Measurements from ENCODE around the gene CPNE2.
A peak's percentile ranks its signal among the peaks of the same experiment; 100 is the strongest.

Gene CPNE2

DNA sequence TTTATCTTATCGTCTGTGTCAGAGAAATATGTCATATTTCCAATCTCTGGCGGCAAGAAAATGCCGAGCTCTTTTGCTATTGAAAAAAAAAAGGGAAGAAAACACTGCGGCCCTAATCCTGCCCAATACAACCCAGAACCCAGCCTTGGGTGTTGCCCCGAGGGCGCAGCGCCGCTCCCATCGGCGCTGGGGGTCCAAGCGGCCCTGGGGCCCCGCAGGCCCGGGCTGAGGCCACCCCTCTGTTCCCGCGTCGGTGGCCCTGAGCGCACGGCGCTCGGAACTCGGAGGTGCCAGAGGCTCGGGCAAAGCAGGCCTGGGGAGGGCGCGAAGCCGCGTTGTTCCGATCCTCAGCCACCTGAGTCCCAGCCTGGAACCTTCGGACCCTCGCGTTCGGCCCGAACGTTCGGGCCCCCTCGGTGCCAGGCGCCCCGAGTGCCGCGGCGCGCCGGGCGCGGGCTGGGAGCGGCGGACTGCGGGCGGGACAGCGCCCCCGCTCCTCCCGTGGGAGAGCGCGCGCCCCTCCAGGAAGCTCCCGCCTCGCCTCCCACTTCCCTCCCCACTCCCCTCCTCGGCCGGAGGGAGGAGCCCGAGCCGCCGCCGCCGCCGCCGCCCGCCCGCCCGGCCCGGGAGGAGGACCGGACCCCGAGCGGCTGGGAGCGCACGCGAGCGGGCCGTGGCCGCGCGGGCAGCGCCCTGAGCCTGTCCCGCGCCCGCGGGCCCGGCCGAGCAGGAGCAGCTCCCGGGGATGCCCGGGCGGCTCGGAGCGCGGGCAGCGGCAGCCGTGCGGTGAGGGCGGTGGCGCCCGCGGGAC is at the start of gene CPNE2:
TSS of gene CPNE2 (plus strand) at position 609 of the 811 bp plus-strand sequence. CDS start 18,160 bp downstream, outside the sequence.
- TF ChIP-seq YY1 (IDR thresholded peaks at IDR 0.05; ENCODE audit: insufficient read depth, insufficient read length) (no peak), SUZ12 (IDR thresholded peaks at IDR 0.05; ENCODE audit: extremely low read depth, insufficient read depth, insufficient read length) (no peak), ZNF274 (IDR thresholded peaks at IDR 0.05; ENCODE audit: low read depth, low read length) (no peak)
- peaks cover 18% of the 10 kb centered on the region for H3K4me1 ChIP-seq (ENCODE audit: insufficient read depth, insufficient read length)

DNA sequence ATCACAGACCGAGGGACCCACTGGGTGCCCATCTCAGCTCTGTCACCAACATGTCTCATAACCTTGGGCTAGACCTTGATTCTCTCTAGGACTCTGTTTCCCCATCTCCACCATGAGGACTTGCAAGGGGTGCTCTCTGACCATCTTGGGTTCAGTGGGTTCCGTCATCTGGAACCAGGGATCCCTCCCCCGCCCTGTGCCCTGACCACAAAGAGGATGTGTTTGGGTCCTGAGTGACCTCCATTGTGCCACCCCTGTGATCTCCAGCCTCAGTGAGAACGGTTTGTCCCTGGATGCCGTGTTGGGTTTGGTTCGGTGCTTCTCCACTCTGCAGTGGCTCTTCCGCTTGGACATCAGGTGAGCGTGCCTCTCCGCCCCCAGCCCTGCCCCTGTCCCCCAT is 49.1 kb upstream of the CPNE2 start:
- TF ChIP-seq ZNF274 (IDR thresholded peaks at IDR 0.05; ENCODE audit: low read depth, low read length) (no peak), YY1 (IDR thresholded peaks at IDR 0.05; ENCODE audit: insufficient read depth, insufficient read length) (no peak), SUZ12 (IDR thresholded peaks at IDR 0.05; ENCODE audit: extremely low read depth, insufficient read depth, insufficient read length) (no peak)
- no peak for DNase-seq (ENCODE audit: low read depth, low spot score)
- Histone ChIP-seq H3K9ac (ENCODE audit: insufficient read length, low read depth) (no peak overlapping the region), H3K9me3 (ENCODE audit: insufficient read depth, low read length) (no peaks in the 10 kb centered on the region), H3K4me1 (ENCODE audit: insufficient read depth, insufficient read length) (peaks cover 6% of the 10 kb centered on the region), H3K27me3 (ENCODE audit: insufficient read depth, insufficient read length) (no peaks in the 10 kb centered on the region), H3K4me3 (ENCODE audit: insufficient read length, low read depth) (no peak overlapping the region), H3K36me3 (ENCODE audit: insufficient read depth, insufficient read length, low read length) (no peaks in the 10 kb centered on the region)

More for the DNA sequence above, at the start of gene CPNE2:
- Histone ChIP-seq H3K9ac (ENCODE audit: insufficient read length, low read depth) (peak within 1 kb of the TSS; percentile 94), H3K4me3 (ENCODE audit: insufficient read length, low read depth) (peak within 1 kb of the TSS; percentile 76), H3K27me3 (ENCODE audit: insufficient read depth, insufficient read length) (no peaks in the 10 kb centered on the region), H3K9me3 (ENCODE audit: insufficient read depth, low read length) (no peaks in the 10 kb centered on the region), H3K36me3 (ENCODE audit: insufficient read depth, insufficient read length, low read length) (peaks cover 21% of the 10 kb centered on the region)
- no peak for DNase-seq (ENCODE audit: low read depth, low spot score)

DNA sequence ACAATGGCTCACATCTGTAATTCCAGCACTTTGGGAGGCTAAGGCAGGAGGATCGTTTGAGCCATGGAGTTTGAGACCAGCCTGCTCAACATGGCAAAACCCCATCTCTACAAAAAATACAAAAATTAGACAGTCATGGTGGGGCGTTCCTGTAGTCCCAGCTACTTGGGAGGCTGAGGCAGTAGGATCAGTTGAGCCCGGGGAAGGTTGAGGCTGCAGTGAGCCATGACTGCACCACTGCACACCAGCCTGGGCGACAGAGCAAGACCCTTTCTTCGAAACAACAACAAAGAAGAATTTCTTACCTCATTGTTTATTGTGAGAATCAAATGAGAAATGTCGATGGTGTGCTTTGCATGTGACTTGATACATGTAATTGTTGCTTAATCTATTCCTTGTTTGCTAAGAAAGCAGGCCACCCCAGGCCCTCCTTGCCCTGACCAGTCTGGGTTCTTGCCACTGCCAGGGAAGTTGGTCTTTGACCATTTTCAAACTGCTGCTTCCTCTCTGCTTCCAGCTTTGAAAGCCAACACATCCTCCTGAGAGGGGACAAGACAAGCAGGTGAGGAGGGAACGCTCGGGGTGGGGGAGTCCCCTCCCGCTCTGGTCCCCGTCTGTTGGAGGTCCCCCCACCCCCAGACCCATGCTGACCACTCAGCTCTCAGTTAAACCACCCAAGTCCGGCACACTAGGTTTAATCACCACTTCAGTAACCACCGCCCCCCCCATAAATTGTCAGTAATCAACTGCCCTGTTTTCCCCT is 47.3 kb upstream of the CPNE2 start:
- Histone ChIP-seq H3K4me3 (ENCODE audit: insufficient read length, low read depth) (no peak overlapping the region), H3K27me3 (ENCODE audit: insufficient read depth, insufficient read length) (no peaks in the 10 kb centered on the region), H3K9ac (ENCODE audit: insufficient read length, low read depth) (no peak overlapping the region), H3K36me3 (ENCODE audit: insufficient read depth, insufficient read length, low read length) (no peaks in the 10 kb centered on the region), H3K9me3 (ENCODE audit: insufficient read depth, low read length) (no peaks in the 10 kb centered on the region), H3K4me1 (ENCODE audit: insufficient read depth, insufficient read length) (peaks cover 8% of the 10 kb centered on the region)
- no peak for TF ChIP-seq SUZ12 (IDR thresholded peaks at IDR 0.05; ENCODE audit: extremely low read depth, insufficient read depth, insufficient read length)
- TF ChIP-seq YY1 (IDR thresholded peaks at IDR 0.05; ENCODE audit: insufficient read depth, insufficient read length): no peak
- TF ChIP-seq ZNF274 (IDR thresholded peaks at IDR 0.05; ENCODE audit: low read depth, low read length): no peak
- no peak for DNase-seq (ENCODE audit: low read depth, low spot score)

DNA sequence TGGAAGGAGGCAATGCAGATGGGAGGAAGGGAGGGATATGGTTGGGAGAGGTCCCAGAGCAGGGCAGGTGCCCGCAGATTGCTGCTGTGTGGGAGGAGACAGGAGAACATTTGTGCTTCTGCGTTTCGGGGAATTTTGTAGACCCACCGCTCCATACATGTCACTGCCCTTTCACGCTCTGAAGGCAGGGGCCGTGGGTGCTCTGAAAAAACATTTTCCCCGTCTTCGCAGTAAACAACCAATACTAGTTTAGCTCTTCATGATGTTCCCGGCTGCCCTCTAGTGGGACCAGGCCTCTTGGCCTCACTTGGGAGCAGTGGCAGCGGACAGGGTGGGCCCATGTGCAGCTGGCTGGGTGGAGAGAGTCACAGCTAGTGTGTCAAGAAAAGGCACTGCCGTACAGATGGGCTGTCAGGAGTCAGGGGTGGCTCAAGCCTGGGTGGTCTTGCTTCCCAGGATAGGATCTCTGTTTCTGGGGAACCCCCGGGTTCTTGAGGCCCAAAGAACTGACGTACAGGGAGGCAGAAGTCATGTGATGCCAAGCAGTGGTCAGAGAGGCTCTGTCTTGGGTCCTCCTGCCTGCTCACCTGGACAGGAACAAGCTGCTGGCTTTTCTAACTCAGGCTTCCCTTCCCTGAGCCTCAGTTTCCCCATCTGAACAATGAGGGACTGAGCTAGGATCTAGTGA is 46.5 kb upstream of the CPNE2 start:
- H3K9ac ChIP-seq (ENCODE audit: insufficient read length, low read depth): no peak overlapping the region
- H3K27me3 ChIP-seq (ENCODE audit: insufficient read depth, insufficient read length): no peaks in the 10 kb centered on the region
- peaks cover 9% of the 10 kb centered on the region for H3K4me1 ChIP-seq (ENCODE audit: insufficient read depth, insufficient read length)
- peak; percentile 11 for DNase-seq (ENCODE audit: low read depth, low spot score)
- TF ChIP-seq YY1 (IDR thresholded peaks at IDR 0.05; ENCODE audit: insufficient read depth, insufficient read length) (no peak), SUZ12 (IDR thresholded peaks at IDR 0.05; ENCODE audit: extremely low read depth, insufficient read depth, insufficient read length) (no peak), ZNF274 (IDR thresholded peaks at IDR 0.05; ENCODE audit: low read depth, low read length) (no peak)
- no peak overlapping the region for H3K4me3 ChIP-seq (ENCODE audit: insufficient read length, low read depth)
- no peaks in the 10 kb centered on the region for H3K9me3 ChIP-seq (ENCODE audit: insufficient read depth, low read length)
- no peaks in the 10 kb centered on the region for H3K36me3 ChIP-seq (ENCODE audit: insufficient read depth, insufficient read length, low read length)

DNA sequence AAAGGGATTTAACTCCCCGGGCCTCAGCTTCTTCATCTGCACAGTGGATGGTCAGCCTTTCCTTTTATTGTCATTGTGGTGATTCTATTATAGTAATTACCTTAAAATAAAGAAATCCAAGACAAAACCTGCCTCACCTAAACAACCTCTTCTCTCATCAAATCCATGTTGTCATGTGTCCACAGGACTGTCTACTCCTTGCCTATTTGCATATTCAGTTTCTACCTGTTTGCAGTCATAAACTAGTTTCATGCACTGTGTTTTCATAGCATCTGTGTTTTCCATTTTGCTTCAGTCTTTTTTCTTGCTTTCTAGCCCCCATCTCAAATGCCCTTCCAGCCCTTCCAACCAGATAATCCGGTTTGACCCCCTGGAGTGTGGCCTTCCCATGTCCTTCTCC is 44.3 kb upstream of the CPNE2 start:
- Histone ChIP-seq H3K9ac (ENCODE audit: insufficient read length, low read depth) (no peak overlapping the region), H3K36me3 (ENCODE audit: insufficient read depth, insufficient read length, low read length) (no peaks in the 10 kb centered on the region)
- DNase-seq (ENCODE audit: low read depth, low spot score): no peak

DNA sequence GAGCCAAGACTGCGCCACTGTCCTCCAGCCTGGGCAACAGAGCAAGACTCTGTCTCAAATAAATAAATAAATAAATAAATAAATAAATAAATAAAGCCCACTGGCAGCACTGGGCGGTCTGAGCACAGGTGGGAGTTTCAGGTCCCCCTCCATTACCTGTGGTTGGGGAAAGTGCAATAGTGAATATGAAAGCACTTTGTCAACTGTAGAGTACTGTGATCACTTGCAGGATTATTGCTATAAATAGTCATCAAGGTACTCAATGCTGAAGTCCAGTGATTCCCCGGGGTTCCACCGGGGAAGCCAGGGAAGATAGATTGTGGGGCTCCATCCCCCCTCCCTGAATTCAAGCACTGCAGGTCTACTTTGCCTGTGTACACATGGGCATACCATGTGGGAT is 42.7 kb upstream of the CPNE2 start:
- H3K9ac ChIP-seq (ENCODE audit: insufficient read length, low read depth): no peak overlapping the region
- H3K27me3 ChIP-seq (ENCODE audit: insufficient read depth, insufficient read length): no peaks in the 10 kb centered on the region
- H3K36me3 ChIP-seq (ENCODE audit: insufficient read depth, insufficient read length, low read length): no peaks in the 10 kb centered on the region
- no peaks in the 10 kb centered on the region for H3K9me3 ChIP-seq (ENCODE audit: insufficient read depth, low read length)
- no peak overlapping the region for H3K4me3 ChIP-seq (ENCODE audit: insufficient read length, low read depth)
- DNase-seq (ENCODE audit: low read depth, low spot score): no peak
- H3K4me1 ChIP-seq (ENCODE audit: insufficient read depth, insufficient read length): peaks cover 8% of the 10 kb centered on the region
- TF ChIP-seq SUZ12 (IDR thresholded peaks at IDR 0.05; ENCODE audit: extremely low read depth, insufficient read depth, insufficient read length) (no peak), YY1 (IDR thresholded peaks at IDR 0.05; ENCODE audit: insufficient read depth, insufficient read length) (no peak), ZNF274 (IDR thresholded peaks at IDR 0.05; ENCODE audit: low read depth, low read length) (no peak)

More for the DNA sequence above, 44.3 kb upstream of the CPNE2 start:
- TF ChIP-seq ZNF274 (IDR thresholded peaks at IDR 0.05; ENCODE audit: low read depth, low read length): no peak
- no peak for TF ChIP-seq SUZ12 (IDR thresholded peaks at IDR 0.05; ENCODE audit: extremely low read depth, insufficient read depth, insufficient read length)
- TF ChIP-seq YY1 (IDR thresholded peaks at IDR 0.05; ENCODE audit: insufficient read depth, insufficient read length): no peak
- Histone ChIP-seq H3K27me3 (ENCODE audit: insufficient read depth, insufficient read length) (no peaks in the 10 kb centered on the region), H3K9me3 (ENCODE audit: insufficient read depth, low read length) (no peaks in the 10 kb centered on the region), H3K4me1 (ENCODE audit: insufficient read depth, insufficient read length) (peaks cover 8% of the 10 kb centered on the region), H3K4me3 (ENCODE audit: insufficient read length, low read depth) (no peak overlapping the region)
